GM12874 (cell line): Measurements from ENCODE around the gene NOM1.

Experiments used
- CTCF ChIP-seq: IDR thresholded peaks from 2 replicates; pipeline ENCODE4 v1.5.1; 2011; ENCODE audit warnings: low read depth, mild to moderate bottlenecking, control low read depth, low read length, moderate library complexity; ENCODE audit not compliant: insufficient read depth

The NOM1 gene

GRCh38 chr7:156950381-156950858, 908 bp downstream of the NOM1 start:
- no peak for TF ChIP-seq CTCF

GRCh38 chr7:156954941-156955340, 5.4 kb downstream of the NOM1 start:
- no peak for TF ChIP-seq CTCF

- TF ChIP-seq CTCF, result no peak
Measured at GRCh38 chr7:156956727-156957126, 7.2 kb downstream of the NOM1 start.

GRCh38 chr7:156962145-156962544, 12.6 kb downstream of the NOM1 start:
- TF ChIP-seq CTCF, result no peak

- no peak for TF ChIP-seq CTCF
Measured at GRCh38 chr7:156962897-156963296, 13.4 kb downstream of the NOM1 start.

- no peak for TF ChIP-seq CTCF
Measured at GRCh38 chr7:156963472-156963871, 14.0 kb downstream of the NOM1 start.

- TF ChIP-seq CTCF, result no peak
Measured at GRCh38 chr7:156964971-156965370, 15.5 kb downstream of the NOM1 start.

- TF ChIP-seq CTCF, result no peak
Measured at GRCh38 chr7:156966387-156966786, 16.9 kb downstream of the NOM1 start.
